B cell (primary cell): ENCODE data around the gene EPHB3. TPM values are rescaled to one million over a fixed set of nuclear protein-coding genes. Genes with fewer than 3 reads are reported as not detected.

Experiments
- ATAC-seq: fragments of 200-7000 bp; cut with Tn5 transposase; one replicate; pipeline ENCODE4 v1.10.0; 2021; ENCODE audit warnings: low read depth, mild to moderate bottlenecking, moderate number of reproducible peaks, moderate library complexity
- CTCF ChIA-PET: fragments of 350-600 bp; sonication (Branson Sonifier 250); formaldehyde crosslinking; loops from one replicate; lab custom pipeline; 2021; ENCODE audit warnings: antibody characterized with exemption, inconsistent platforms; lab: Charles Lee
- POLR2A ChIA-PET: fragments of 350-600 bp; sonication (Branson Sonifier 250); formaldehyde crosslinking; loops from one replicate; lab custom pipeline; 2021; ENCODE audit warnings: antibody characterized with exemption; lab: Charles Lee
- DNase-seq: peaks from one replicate; pipeline ENCODE4 v3.0.0; 2013
- H2AFZ ChIP-seq: 2 replicates; pipeline ENCODE4 v1.6.1; 2012; ENCODE audit warnings: mild to moderate bottlenecking, low read depth, low read length; ENCODE audit not compliant: insufficient read depth, poor library complexity, severe bottlenecking
- H3K27ac ChIP-seq, 2 donors: 1 replicate in 1 of 2; 2 replicates in 1 of 2; pipeline ENCODE4 v1.5.1; 2012 to 2013; ENCODE audit warnings: low read length in 2 of 2, mild to moderate bottlenecking in 2 of 2, moderate library complexity in 1 of 2
- H3K27me3 ChIP-seq, 4 experiments: fragments of 200-600 bp in 1 of 4; sonication (generic) in 1 of 4; replicated peaks in 1 of 4; 1 replicate in 2 of 4; 2 replicates in 2 of 4; pipeline versions ENCODE4 v1.6.1 to v1.7.0; 2013 to 2016; ENCODE audit warnings: low read length in 3 of 4, mild to moderate bottlenecking in 2 of 4, mixed read lengths in 1 of 4, moderate library complexity in 1 of 4; ENCODE audit not compliant: insufficient read depth in 4 of 4, control insufficient read depth in 3 of 4; ENCODE audit errors: control extremely low read depth in 1 of 4
- H3K36me3 ChIP-seq, 2 experiments: replicated peaks in 1 of 2; 1 replicate in 1 of 2; 2 replicates in 1 of 2; pipeline versions ENCODE4 v1.6.1 to v1.7.1; 2013; ENCODE audit warnings: low read length in 1 of 2; ENCODE audit not compliant: insufficient read depth in 2 of 2, control insufficient read depth in 1 of 2; ENCODE audit errors: control extremely low read depth in 1 of 2, extremely low read depth in 1 of 2
- H3K4me1 ChIP-seq, 2 donors: fragments of 200-600 bp in 1 of 2; sonication (generic) in 1 of 2; 1 replicate in 1 of 2; 2 replicates in 1 of 2; pipeline versions ENCODE4 v1.5.1 to v1.6.1; 2013 to 2017; ENCODE audit warnings: low read length in 2 of 2; ENCODE audit not compliant: control insufficient read depth in 2 of 2, insufficient read depth in 2 of 2
- H3K4me2 ChIP-seq: replicated peaks from 2 replicates; pipeline ENCODE3; 2012; ENCODE audit warnings: mild to moderate bottlenecking, low read depth, low read length; ENCODE audit not compliant: poor library complexity, severe bottlenecking
- H3K4me3 ChIP-seq, 5 experiments: fragments of 200-600 bp in 1 of 5; sonication (generic) in 1 of 5; 1 replicate in 3 of 5; 2 replicates in 2 of 5; pipeline versions ENCODE4 v1.5.1 to v1.7.0; 2011 to 2016; ENCODE audit warnings: low read length in 4 of 5, mild to moderate bottlenecking in 4 of 5, low read depth in 2 of 5, control low read depth in 1 of 5, moderate library complexity in 1 of 5; ENCODE audit not compliant: insufficient read depth in 1 of 5; ENCODE audit errors: control extremely low read depth in 1 of 5, extremely low read depth in 1 of 5
- H3K79me2 ChIP-seq: fragments of 200-600 bp; sonication (generic); one replicate; pipeline ENCODE4 v1.6.0; 2016; ENCODE audit warnings: low read length; ENCODE audit not compliant: control insufficient read depth, insufficient read depth
- H3K9ac ChIP-seq: fragments of 200-600 bp; sonication (generic); 2 replicates; pipeline ENCODE4 v1.6.1; 2017; ENCODE audit warnings: mild to moderate bottlenecking, low read length, moderate library complexity
- H3K9me3 ChIP-seq, 3 donors: one replicate each; pipeline versions ENCODE4 v1.6.1 to v1.7.1; 2013; ENCODE audit warnings: low read length in 2 of 3; ENCODE audit not compliant: control insufficient read depth in 2 of 3, insufficient read depth in 1 of 3; ENCODE audit errors: control extremely low read depth in 1 of 3
- H4K20me1 ChIP-seq: 2 replicates; pipeline ENCODE4 v1.6.0; 2012; ENCODE audit warnings: mild to moderate bottlenecking, low read length; ENCODE audit not compliant: insufficient read depth, control insufficient read depth, poor library complexity, severe bottlenecking
- H3K27ac Mint-ChIP-seq: one replicate; pipeline ENCODE4 v1.8.0; 2021; ENCODE audit warnings: mixed read lengths
- H3K27me3 Mint-ChIP-seq: one replicate; pipeline ENCODE4 v1.8.0; 2021; ENCODE audit warnings: mixed read lengths
- H3K4me1 Mint-ChIP-seq: one replicate; pipeline ENCODE4 v1.8.0; 2021; ENCODE audit warnings: mixed read lengths
- H3K4me3 Mint-ChIP-seq: one replicate; pipeline ENCODE4 v1.8.0; 2021; ENCODE audit warnings: mixed read lengths
- H3K9me3 Mint-ChIP-seq: one replicate; pipeline ENCODE4 v1.8.0; 2022; ENCODE audit warnings: mixed read lengths; ENCODE audit not compliant: insufficient read depth
- EZH2 ChIP-seq: IDR thresholded peaks from 2 replicates; pipeline ENCODE4 v1.6.1; 2012; ENCODE audit warnings: borderline replicate concordance, low read depth, mild to moderate bottlenecking, moderate library complexity, low read length; ENCODE audit not compliant: insufficient read depth, poor library complexity, severe bottlenecking
- WGBS: methylation state at CpG from one replicate; pipeline ENCODE4 v1.1.5; 2013; ENCODE audit warnings: missing lambda C conversion rate; ENCODE audit not compliant: insufficient coverage; 5-methylcytosine and 5-hydroxymethylcytosine counted together
- intact Hi-C: fragments of 100-400 bp; cut with micrococcal nuclease; formaldehyde crosslinking; loops from one replicate; pipeline ENCODE4 v1.10.0; 2022
- polyA plus RNA-seq: library from polyadenylated mRNA; depleted of rRNA; stranded (reverse); fragments of >200 nt; gene quantifications from 2 replicates; pipeline ENCODE4 v1.2.3, GENCODE V29; 2012
- total RNA-seq, 2 donors: library from RNA; stranded (reverse); fragments of 120-200 nt in 1 of 2; gene quantifications; 1 replicate in 1 of 2; 2 replicates in 1 of 2; pipeline versions ENCODE4 v1.2.3 to v1.2.4, GENCODE V29; 2013 to 2022
- TF ChIP-seq, protein P1 (sequence below): fragments of 200-600 bp; IDR thresholded peaks from one replicate; pipeline ENCODE4 v1.8.0; 2022; ENCODE audit warnings: antibody characterized with exemption, mild to moderate bottlenecking

Gene EPHB3
- total and polyA plus RNA-seq, 2 donors (not counting 1 experiment from before 2014, with no cell fraction given), result 0.06 to 0.07 TPM

DNA sequence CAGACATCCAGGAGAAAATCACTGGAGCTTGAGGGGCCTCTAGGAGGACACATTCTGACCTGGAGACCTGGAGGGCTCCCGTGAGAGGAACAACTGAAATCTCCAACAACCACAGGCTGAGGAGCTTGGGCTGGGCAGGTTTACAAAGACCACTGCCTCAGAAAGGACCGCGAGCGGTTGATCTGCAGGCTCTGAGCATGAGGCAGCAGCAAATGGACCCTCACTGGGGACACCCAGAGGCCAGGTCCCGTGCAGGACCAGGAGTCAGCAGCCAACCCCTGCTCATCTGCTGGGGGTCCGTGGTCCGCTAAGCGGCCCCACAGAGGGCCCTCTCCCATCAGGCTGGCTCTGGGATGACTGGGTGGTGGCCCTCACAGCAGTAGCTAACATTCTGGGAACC is 10.5 kb upstream of the EPHB3 start:
- Histone ChIP-seq H3K27me3 (peaks cover 0 to 43% (median 6%) of the 10 kb centered on the region in 4 experiments), H4K20me1 (no peaks in the 10 kb centered on the region), H3K4me2 (no peak overlapping the region), H3K4me3 (no peak overlapping the region), H2AFZ (no peak overlapping the region), H3K9ac (no peak overlapping the region), H3K36me3 (no peaks in the 10 kb centered on the region), H3K79me2 (no peaks in the 10 kb centered on the region), H3K9me3 (no peaks in the 10 kb centered on the region), H3K4me1 (peaks cover 0 to 4% of the 10 kb centered on the region in 2 donors), H3K27ac (no peak overlapping the region)
- H3K27ac Mint-ChIP-seq, result no peak overlapping the region
- H3K9me3 Mint-ChIP-seq, result no peaks in the 10 kb centered on the region
- ChIA-PET CTCF (interaction anchor here (1.3 to 1.9 kb wide), 3 partner anchors 10 to 13 kb away, joined by 4 to 14 read pairs (median 5); partner anchors contain the start of gene EPHB3), POLR2A (no interaction called here)
- TF ChIP-seq, protein P1, sequence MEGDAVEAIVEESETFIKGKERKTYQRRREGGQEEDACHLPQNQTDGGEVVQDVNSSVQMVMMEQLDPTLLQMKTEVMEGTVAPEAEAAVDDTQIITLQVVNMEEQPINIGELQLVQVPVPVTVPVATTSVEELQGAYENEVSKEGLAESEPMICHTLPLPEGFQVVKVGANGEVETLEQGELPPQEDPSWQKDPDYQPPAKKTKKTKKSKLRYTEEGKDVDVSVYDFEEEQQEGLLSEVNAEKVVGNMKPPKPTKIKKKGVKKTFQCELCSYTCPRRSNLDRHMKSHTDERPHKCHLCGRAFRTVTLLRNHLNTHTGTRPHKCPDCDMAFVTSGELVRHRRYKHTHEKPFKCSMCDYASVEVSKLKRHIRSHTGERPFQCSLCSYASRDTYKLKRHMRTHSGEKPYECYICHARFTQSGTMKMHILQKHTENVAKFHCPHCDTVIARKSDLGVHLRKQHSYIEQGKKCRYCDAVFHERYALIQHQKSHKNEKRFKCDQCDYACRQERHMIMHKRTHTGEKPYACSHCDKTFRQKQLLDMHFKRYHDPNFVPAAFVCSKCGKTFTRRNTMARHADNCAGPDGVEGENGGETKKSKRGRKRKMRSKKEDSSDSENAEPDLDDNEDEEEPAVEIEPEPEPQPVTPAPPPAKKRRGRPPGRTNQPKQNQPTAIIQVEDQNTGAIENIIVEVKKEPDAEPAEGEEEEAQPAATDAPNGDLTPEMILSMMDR, result no peak
- no peak for TF ChIP-seq EZH2
- ATAC-seq (no peak), DNase-seq (no peak)
- H3K4me3 Mint-ChIP-seq, result no peak overlapping the region
- WGBS, result 96% methylated on average over 8 of the region's 8 CpGs
- peaks cover 43% of the 10 kb centered on the region for H3K27me3 Mint-ChIP-seq
- peaks cover 4% of the 10 kb centered on the region for H3K4me1 Mint-ChIP-seq
- intact Hi-C loops, result no loop called here

DNA sequence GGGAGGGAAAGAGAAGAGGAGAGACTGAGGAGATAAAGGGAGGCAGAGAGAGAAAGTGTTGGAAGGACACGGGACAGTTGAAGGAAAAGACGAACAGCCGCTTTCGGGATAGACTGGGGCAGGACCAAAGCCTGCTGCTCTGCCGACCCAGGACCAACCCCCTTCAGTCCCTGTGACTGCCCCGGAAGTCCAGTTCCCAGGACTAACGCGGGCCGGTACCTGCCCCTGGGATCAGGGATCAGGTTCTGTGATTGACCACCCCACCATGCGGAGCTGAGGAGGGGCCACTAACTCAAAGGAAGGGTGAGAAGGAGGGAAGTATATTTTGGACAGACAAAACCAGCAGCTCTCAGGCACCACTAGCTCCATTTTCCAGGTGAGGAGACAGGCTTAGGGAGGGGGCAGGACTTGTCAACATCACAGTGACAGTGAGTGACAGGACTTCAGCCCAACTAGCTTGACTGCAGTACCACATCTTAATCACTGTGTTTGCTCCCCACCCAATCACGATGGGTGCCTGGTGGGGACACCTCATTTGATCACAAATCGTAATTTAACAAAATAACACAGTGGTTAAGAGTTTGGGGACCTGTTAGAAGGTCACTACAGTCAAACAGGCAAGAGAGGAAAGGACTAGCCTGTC is 9.8 kb upstream of the EPHB3 start:
- TF ChIP-seq EZH2, result no peak
- TF ChIP-seq, protein P1, result no peak
- no peaks in the 10 kb centered on the region for H3K79me2 ChIP-seq
- H3K4me1 ChIP-seq, result no peaks in the 10 kb centered on the region
- Mint-ChIP-seq H3K27ac (no peak overlapping the region), H3K4me3 (no peak overlapping the region), H3K4me1 (no peaks in the 10 kb centered on the region), H3K9me3 (no peaks in the 10 kb centered on the region), H3K27me3 (peaks cover 46% of the 10 kb centered on the region)
- no peak overlapping the region for H3K4me3 ChIP-seq
- H3K27ac ChIP-seq, result no peak overlapping the region
- H4K20me1 ChIP-seq, result no peaks in the 10 kb centered on the region
- DNase-seq (no peak), ATAC-seq (no peak)
- H3K4me2 ChIP-seq, result no peak overlapping the region
- ChIA-PET POLR2A (no interaction called here), CTCF (interaction anchor here (0.9 to 1.5 kb wide), 4 partner anchors 9 to 12 kb away, joined by 4 to 10 read pairs (median 5); partner anchors contain the start of gene EPHB3)
- no peak overlapping the region for H3K9ac ChIP-seq
- WGBS, result 100% methylated on average over 6 of the region's 12 CpGs
- intact Hi-C loops, result no loop called here
- no peaks in the 10 kb centered on the region for H3K9me3 ChIP-seq
- no peak overlapping the region for H2AFZ ChIP-seq
- H3K27me3 ChIP-seq, result peaks cover 0 to 49% (median 11%) of the 10 kb centered on the region in 4 experiments
- no peaks in the 10 kb centered on the region for H3K36me3 ChIP-seq
